H1 (cell line): ENCODE results near the gene FAM83C. TPM values are rescaled to one million over a fixed set of nuclear protein-coding genes. Genes with fewer than 3 reads are reported as not detected.

ENCODE experiments used
- CTCF ChIA-PET: fragments of 300-600 bp; sonication (Branson Sonifier 250); formaldehyde crosslinking; loops from one replicate; lab custom pipeline; 2021; ENCODE audit not compliant: partially characterized antibody; lab: Charles Lee
- POLR2A ChIA-PET: fragments of 300-600 bp; sonication (Branson Sonifier 250); formaldehyde crosslinking; loops from one replicate; lab custom pipeline; 2021; ENCODE audit warnings: inconsistent platforms; ENCODE audit not compliant: partially characterized antibody; lab: Charles Lee
- DNase-seq, 2 experiments: peaks; one replicate each; pipeline versions ENCODE4 v3.0.0 to v3.0.0-alpha.2; 2010 to 2022; ENCODE audit warnings: low spot score in 2 of 2, low read depth in 1 of 2, mixed read lengths in 1 of 2
- FAIRE-seq: peaks from 2 replicates; lab custom pipeline; 2011; peaks lifted over from hg19 to GRCh38; lab: Jason Lieb, UNC
- H2AFZ ChIP-seq: 2 replicates; pipeline ENCODE4 v1.8.1; 2012; ENCODE audit warnings: low read length, inconsistent platforms
- H2AK5ac ChIP-seq: 2 replicates; pipeline ENCODE4 v1.6.1; 2013; ENCODE audit warnings: low read depth, low read length
- H2BK120ac ChIP-seq: replicated peaks from 2 replicates; pipeline ENCODE3; 2013; ENCODE audit warnings: low read depth, low read length, inconsistent platforms
- H2BK12ac ChIP-seq: 2 replicates; pipeline ENCODE4 v1.6.1; 2013; ENCODE audit warnings: low read depth, low read length
- H2BK15ac ChIP-seq: 2 replicates; pipeline ENCODE4 v1.6.1; 2013; ENCODE audit warnings: low read length
- H2BK20ac ChIP-seq: 2 replicates; pipeline ENCODE4 v1.6.1; 2013; ENCODE audit warnings: low read length
- H2BK5ac ChIP-seq: 2 replicates; pipeline ENCODE4 v1.6.1; 2013; ENCODE audit warnings: low read depth, low read length
- H3K14ac ChIP-seq: 2 replicates; pipeline ENCODE4 v1.6.1; 2013; ENCODE audit warnings: inconsistent platforms; ENCODE audit not compliant: insufficient read length
- H3K18ac ChIP-seq: 2 replicates; pipeline ENCODE4 v1.6.1; 2013; ENCODE audit warnings: low read length; ENCODE audit errors: extremely low read depth
- H3K23ac ChIP-seq: 2 replicates; pipeline ENCODE4 v1.6.1; 2013; ENCODE audit warnings: inconsistent platforms; ENCODE audit not compliant: insufficient read length
- H3K23me2 ChIP-seq: 2 replicates; pipeline ENCODE4 v1.6.1; 2013; ENCODE audit warnings: low read depth, low read length
- H3K27ac ChIP-seq: 2 replicates; pipeline ENCODE4 v1.6.1; 2011; ENCODE audit warnings: low read depth, low read length, inconsistent platforms
- H3K27me3 ChIP-seq, 4 experiments: replicated peaks in 1 of 4; 1 replicate in 1 of 4; 2 replicates in 3 of 4; pipeline versions ENCODE4 v1.6.1 to v1.8.1; 2011 to 2013; ENCODE audit warnings: low read length in 3 of 4, mild to moderate bottlenecking in 3 of 4, inconsistent platforms in 2 of 4, mixed read lengths in 2 of 4, moderate library complexity in 1 of 4; ENCODE audit not compliant: control insufficient read depth in 3 of 4, insufficient read depth in 3 of 4; ENCODE audit errors: extremely low read depth in 1 of 4
- H3K36me3 ChIP-seq, 4 experiments: 2 replicates each; pipeline versions ENCODE4 v1.6.1 to v1.8.1; 2011 to 2013; ENCODE audit warnings: mild to moderate bottlenecking in 4 of 4, low read length in 3 of 4, moderate library complexity in 2 of 4, control low read depth in 1 of 4, inconsistent platforms in 1 of 4; ENCODE audit not compliant: insufficient read depth in 4 of 4, control insufficient read depth in 2 of 4
- H3K4ac ChIP-seq: replicated peaks from 2 replicates; pipeline ENCODE3; 2013; ENCODE audit warnings: low read length, low read depth, mixed read lengths, inconsistent platforms; ENCODE audit not compliant: insufficient read length
- H3K4me1 ChIP-seq, 4 experiments: replicated peaks in 1 of 4; 1 replicate in 1 of 4; 2 replicates in 3 of 4; pipeline versions ENCODE4 v1.6.1 to v1.8.1; 2011 to 2013; ENCODE audit warnings: low read length in 3 of 4, inconsistent platforms in 2 of 4, mixed read lengths in 1 of 4; ENCODE audit not compliant: insufficient read depth in 4 of 4, control insufficient read depth in 3 of 4
- H3K4me2 ChIP-seq, 2 experiments: 2 replicates each; pipeline versions ENCODE4 v1.6.1 to v1.8.1; 2011 to 2013; ENCODE audit warnings: low read depth in 2 of 2, low read length in 2 of 2, control low read depth in 1 of 2, inconsistent platforms in 1 of 2, mild to moderate bottlenecking in 1 of 2; ENCODE audit not compliant: insufficient read depth in 1 of 2
- H3K4me3 ChIP-seq, 4 experiments: fragments of 200-600, 300-600 bp in 1 of 4; sonication (generic), shearing (Covaris generic), sonication (Bioruptor Twin) in 1 of 4; 2 replicates each; pipeline versions ENCODE4 v1.5.1 to v1.8.1; 2011 to 2016; ENCODE audit warnings: low read length in 4 of 4, low read depth in 3 of 4, control low read depth in 2 of 4, inconsistent platforms in 2 of 4, mild to moderate bottlenecking in 2 of 4, mixed read lengths in 1 of 4, moderate library complexity in 1 of 4; ENCODE audit not compliant: insufficient read depth in 2 of 4; ENCODE audit errors: extremely low read depth in 1 of 4
- H3K56ac ChIP-seq: replicated peaks from 2 replicates; pipeline ENCODE3; 2013; ENCODE audit warnings: low read depth, mild to moderate bottlenecking, mixed read lengths, low read length, inconsistent platforms; ENCODE audit not compliant: insufficient read length
- H3K79me1 ChIP-seq: 2 replicates; pipeline ENCODE4 v1.6.1; 2013; ENCODE audit warnings: low read depth, low read length, control low read depth
- H3K79me2 ChIP-seq, 2 experiments: 2 replicates each; pipeline versions ENCODE4 v1.6.1 to v1.8.1; 2012 to 2013; ENCODE audit warnings: low read length in 2 of 2, mild to moderate bottlenecking in 2 of 2, inconsistent platforms in 1 of 2; ENCODE audit not compliant: insufficient read depth in 2 of 2, control insufficient read depth in 1 of 2
- H3K9ac ChIP-seq, 4 experiments: replicated peaks in 1 of 4; 1 replicate in 1 of 4; 2 replicates in 3 of 4; pipeline versions ENCODE4 v1.6.1 to v1.8.1; 2011 to 2013; ENCODE audit warnings: low read depth in 3 of 4, low read length in 3 of 4, control low read depth in 2 of 4, mild to moderate bottlenecking in 2 of 4, moderate library complexity in 2 of 4, inconsistent platforms in 1 of 4; ENCODE audit errors: extremely low read depth in 1 of 4
- H3K9me3 ChIP-seq, 2 experiments: 2 replicates each; pipeline versions ENCODE4 v1.6.1 to v1.8.1; 2012 to 2013; ENCODE audit warnings: mild to moderate bottlenecking in 2 of 2, moderate library complexity in 2 of 2, control low read depth in 1 of 2, inconsistent platforms in 1 of 2, low read depth in 1 of 2, low read length in 1 of 2, mixed read lengths in 1 of 2; ENCODE audit not compliant: insufficient read depth in 2 of 2
- H4K20me1 ChIP-seq, 2 experiments: replicated peaks in 1 of 2; 2 replicates each; pipeline versions ENCODE3 to v1.8.1; 2011 to 2013; ENCODE audit warnings: inconsistent platforms in 2 of 2, low read length in 2 of 2, mild to moderate bottlenecking in 1 of 2; ENCODE audit not compliant: insufficient read depth in 2 of 2, control insufficient read depth in 1 of 2
- H4K5ac ChIP-seq: 2 replicates; pipeline ENCODE4 v1.6.1; 2013; ENCODE audit warnings: low read length, low read depth, mixed read lengths, inconsistent platforms; ENCODE audit not compliant: insufficient read length
- H4K8ac ChIP-seq: 2 replicates; pipeline ENCODE4 v1.8.0; 2013; ENCODE audit warnings: mild to moderate bottlenecking, moderate library complexity, low read length, inconsistent platforms; ENCODE audit not compliant: insufficient read depth; ENCODE audit errors: extremely low read depth
- H4K91ac ChIP-seq: replicated peaks from 2 replicates; pipeline ENCODE3; 2013; ENCODE audit warnings: low read length, mixed read lengths, inconsistent platforms; ENCODE audit not compliant: insufficient read length
- RAD21 ChIP-seq, 2 experiments: IDR thresholded peaks in 1 of 2; conservative IDR thresholded peaks in 1 of 2; 2 replicates each; pipeline ENCODE4 v1.6.1; 2011; ENCODE audit warnings: low read depth in 2 of 2, low read length in 2 of 2, improper control_type of control experiment in 1 of 2, inconsistent platforms in 1 of 2, mild to moderate bottlenecking in 1 of 2, moderate library complexity in 1 of 2
- TEAD4 ChIP-seq: IDR thresholded peaks from 2 replicates; pipeline ENCODE4 v1.6.1; 2012; ENCODE audit warnings: low read depth, low read length, inconsistent platforms, mixed read lengths
- WGBS, 2 experiments: shearing (Covaris generic) in 1 of 2; methylation state at CpG; one replicate each; pipeline versions ENCODE4 v1.1.6 to v1.1.7; 2013 to 2015; ENCODE audit warnings: low lambda C conversion rate in 2 of 2, mixed read lengths in 2 of 2, inconsistent platforms in 1 of 2, low coverage in 1 of 2, missing lambda C conversion rate in 1 of 2; ENCODE audit not compliant: insufficient replicate concordance in 2 of 2, insufficient coverage in 1 of 2, insufficient read length in 1 of 2; ENCODE audit errors: extremely low coverage in 1 of 2, missing lambda C conversion rate in 1 of 2; 5-methylcytosine and 5-hydroxymethylcytosine counted together
- polyA plus RNA-seq, 7 experiments: library from polyadenylated mRNA; depleted of rRNA in 3 of 7; stranded (reverse) in 5 of 7; unstranded in 2 of 7; fragments of >200 nt in 5 of 7; fragments of 200-250 nt in 2 of 7; gene quantifications; 1 replicate in 5 of 7; 2 replicates in 1 of 7; 4 replicates in 1 of 7; pipeline versions ENCODE4 v1.2.1 to v1.2.3, GENCODE V29; 2011 to 2013; ENCODE audit warnings: missing spikeins in 2 of 7, mixed read lengths in 2 of 7
- total RNA-seq: library from RNA; stranded (reverse); fragmentation: NEBNext Ultra II Directional; extraction: Animal tissue kit (Norgen Biotek cat#: 25700); gene quantifications from 2 replicates; pipeline ENCODE4 v1.2.1, GENCODE V29; 2021

Gene FAM83C
- total and polyA plus RNA-seq, 2 of the 8 experiments (the other 6 are each of a cell fraction or from before 2014, with no cell fraction given), result not detected

DNA sequence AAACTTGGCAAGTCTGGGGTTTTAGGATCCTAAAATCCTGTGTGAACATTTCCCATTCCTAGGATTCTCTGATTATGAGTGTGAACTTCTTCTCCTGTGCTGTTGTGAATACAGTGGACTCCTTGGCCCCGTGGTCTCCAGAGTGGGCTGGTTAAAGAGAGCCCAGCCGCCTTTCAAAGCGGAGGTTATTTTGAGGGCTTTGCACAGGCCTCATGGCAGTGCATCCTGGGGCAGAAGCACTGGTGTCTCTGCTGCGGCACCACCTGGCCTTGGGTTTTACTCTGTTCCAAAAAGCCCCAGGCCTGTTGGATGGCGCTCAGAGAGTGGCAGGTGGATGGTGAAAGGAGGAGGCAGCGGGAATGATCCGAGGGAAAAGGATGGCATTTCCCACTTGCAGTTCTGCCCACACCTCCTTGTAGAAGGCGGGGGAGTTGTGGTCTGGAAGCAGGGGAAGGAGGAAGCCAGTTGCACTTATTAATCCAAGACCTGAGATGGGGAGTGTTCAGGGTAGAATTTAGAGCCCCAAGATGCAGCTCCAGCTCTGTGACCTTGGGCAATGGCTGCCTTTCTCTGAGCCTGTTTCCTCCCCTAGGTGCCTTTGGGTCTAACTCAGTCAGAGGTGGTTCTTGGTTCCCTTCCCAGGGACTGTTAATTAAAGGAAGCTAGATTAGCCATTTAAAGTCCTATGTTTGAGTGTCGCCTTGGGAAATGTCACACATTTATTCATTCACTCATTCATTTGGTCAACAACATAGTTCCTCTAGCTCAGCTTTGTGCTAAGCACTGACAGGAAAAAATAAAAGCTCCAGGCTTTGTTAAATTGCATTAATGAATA, 43.4 kb downstream of the FAM83C start:
- H2BK20ac ChIP-seq, result no peak overlapping the region
- no peak overlapping the region for H3K23ac ChIP-seq
- H3K27me3 ChIP-seq, result no peaks in the 10 kb centered on the region
- no peak overlapping the region for H2BK5ac ChIP-seq
- H3K36me3 ChIP-seq, result peaks cover 0 to 10% (median 0%) of the 10 kb centered on the region in 4 experiments; a peak in 3 of 8 replicates
- FAIRE-seq (no peak), DNase-seq (no peak)
- H3K4me2 ChIP-seq, result no peak overlapping the region
- no peak overlapping the region for H3K14ac ChIP-seq
- no peak overlapping the region; the same call in 1 of the 2 replicates for H4K8ac ChIP-seq
- H4K20me1 ChIP-seq, result no peaks in the 10 kb centered on the region
- 91% methylated on average over 9 of the region's 9 CpGs; no CpG with 5 or more reads in 1 of the 2 experiments for WGBS, 2 experiments
- ChIA-PET CTCF (interaction anchor here (0.7 to 1.4 kb wide), 4 partner anchors 19 to 40 kb away, joined by 3 to 5 read pairs (median 4); no protein-coding TSS in a partner anchor), POLR2A (interaction anchor here (1.0 to 7.5 kb wide), 5 partner anchors 10 to 102 kb away, joined by 3 to 52 read pairs (median 3); partner anchors contain the start of genes EDEM2 and EIF6)
- no peak overlapping the region for H3K27ac ChIP-seq
- no peaks in the 10 kb centered on the region for H3K23me2 ChIP-seq
- no peak overlapping the region for H4K91ac ChIP-seq
- no peak overlapping the region for H2BK120ac ChIP-seq
- H3K18ac ChIP-seq, result no peak overlapping the region; the same call in 1 of the 2 replicates
- no peak overlapping the region for H3K4ac ChIP-seq
- H2AK5ac ChIP-seq, result no peak overlapping the region
- no peaks in the 10 kb centered on the region for H3K9me3 ChIP-seq
- H2BK15ac ChIP-seq, result no peak overlapping the region
- H3K4me1 ChIP-seq, result peaks cover 0 to 3% (median 0%) of the 10 kb centered on the region in 4 experiments; a peak in 1 of 7 replicates
- no peak overlapping the region for H3K4me3 ChIP-seq
- H3K79me1 ChIP-seq, result no peaks in the 10 kb centered on the region
- H2BK12ac ChIP-seq, result no peak overlapping the region
- H3K9ac ChIP-seq, result no peak overlapping the region
- H4K5ac ChIP-seq, result no peak overlapping the region
- H2AFZ ChIP-seq, result no peak overlapping the region
- H3K56ac ChIP-seq, result no peak overlapping the region
- H3K79me2 ChIP-seq, result no peaks in the 10 kb centered on the region
- TF ChIP-seq TEAD4 (no peak), RAD21 (IDR thresholded peaks at IDR 0.05 in 1 of 2, conservative IDR thresholded peaks at IDR 0.05 in 1 of 2; ENCODE audit: low read depth in 2 of 2, low read length in 2 of 2) (no peak)
